HCT116 (cell line): ENCODE data around the gene HK2. TPM values are rescaled to one million over a fixed set of nuclear protein-coding genes. Genes with fewer than 3 reads are reported as not detected.

Source experiments
- ATAC-seq: fragments of 200-7000 bp; cut with Tn5 transposase; 2 replicates; pipeline ENCODE4 v1.9.1; 2020; ENCODE audit warnings: mild to moderate bottlenecking, moderate library complexity
- BruUV-seq: library from RNA; stranded (reverse); fragments of 400-500 nt; replicated peaks from 2 replicates; lab custom pipeline; 2021; lab: Mats Ljungman, UMichigan
- CTCF ChIA-PET: fragments of 300-600 bp; sonication (Branson Sonifier 250); formaldehyde crosslinking; loops from one replicate; lab custom pipeline; 2021; ENCODE audit warnings: antibody characterized with exemption; lab: Charles Lee
- POLR2A ChIA-PET: fragments of 300-600, 350-600 bp; sonication (Branson Sonifier 250); formaldehyde crosslinking; loops from one replicate; lab custom pipeline; 2021; ENCODE audit warnings: antibody characterized with exemption; lab: Charles Lee
- RAD21 ChIA-PET, 2 experiments: fragments of 300-600 bp; sonication (Branson Sonifier 250); formaldehyde crosslinking; loops; one replicate each; lab custom pipeline; 2023; ENCODE audit warnings: low total read pairs in 2 of 2; ENCODE audit not compliant: uncharacterized antibody in 2 of 2, unreplicated experiment in 2 of 2, low non-redundant PET in 1 of 2; lab: Charles Lee
- DNase-seq: peaks from one replicate; pipeline ENCODE4 v3.0.0-alpha.2; 2010; ENCODE audit warnings: low read depth, low spot score
- H2AFZ ChIP-seq: fragments of 200-600 bp; shearing (Covaris generic), sonication (generic); 2 replicates; pipeline ENCODE4 v1.6.1; 2017; ENCODE audit warnings: low read depth, mixed run types, mixed read lengths, antibody characterized with exemption, low read length; ENCODE audit not compliant: poor library complexity, severe bottlenecking
- H3K27ac ChIP-seq: 2 replicates; pipeline ENCODE4 v1.5.1; 2012; ENCODE audit warnings: low read depth, low read length
- H3K27me3 ChIP-seq: fragments of 200-600 bp; sonication (generic); 2 replicates; pipeline ENCODE4 v1.6.1; 2016; ENCODE audit warnings: mixed run types, low read length, mixed read lengths; ENCODE audit not compliant: insufficient read depth
- H3K36me3 ChIP-seq, 2 experiments: fragments of 200-500 bp in 1 of 2; fragments of 200-600 bp in 1 of 2; sonication (Bioruptor generic) in 1 of 2; sonication (generic) in 1 of 2; 2 replicates each; pipeline versions ENCODE4 v1.5.1 to v1.6.1; 2014 to 2016; ENCODE audit warnings: low read length in 2 of 2, inconsistent platforms in 1 of 2, mixed read lengths in 1 of 2, mixed run types in 1 of 2; ENCODE audit not compliant: insufficient read depth in 2 of 2, control insufficient read depth in 1 of 2
- H3K4me1 ChIP-seq, 2 experiments: fragments of 200-600 bp in 1 of 2; sonication (generic) in 1 of 2; 2 replicates each; pipeline versions ENCODE4 v1.5.1 to v1.6.1; 2012 to 2017; ENCODE audit warnings: low read length in 2 of 2, inconsistent platforms in 1 of 2, mild to moderate bottlenecking in 1 of 2, mixed read lengths in 1 of 2, mixed run types in 1 of 2, moderate library complexity in 1 of 2; ENCODE audit not compliant: insufficient read depth in 2 of 2, control insufficient read depth in 1 of 2
- H3K4me2 ChIP-seq: fragments of 200-600 bp; sonication (generic); 2 replicates; pipeline ENCODE4 v1.6.1; 2017; ENCODE audit warnings: mixed run types, low read length, mixed read lengths
- H3K4me3 ChIP-seq, 2 experiments: fragments of 200-600 bp in 1 of 2; sonication (generic) in 1 of 2; replicated peaks in 1 of 2; 2 replicates each; pipeline ENCODE4 v1.5.1; 2011 to 2016; ENCODE audit warnings: low read length in 2 of 2, control low read depth in 1 of 2, low read depth in 1 of 2, mild to moderate bottlenecking in 1 of 2, mixed read lengths in 1 of 2, mixed run types in 1 of 2
- H3K79me2 ChIP-seq: fragments of 200-600 bp; sonication (generic); 2 replicates; pipeline ENCODE4 v1.6.1; 2017; ENCODE audit warnings: mild to moderate bottlenecking, mixed run types, low read length, moderate library complexity, mixed read lengths; ENCODE audit not compliant: insufficient read depth
- H3K9ac ChIP-seq: fragments of 200-600 bp; sonication (generic); 2 replicates; pipeline ENCODE4 v1.6.1; 2016; ENCODE audit warnings: low read length, mixed read lengths
- H3K9me2 ChIP-seq: fragments of 200-600 bp; sonication (generic), shearing (Covaris generic); 2 replicates; pipeline ENCODE4 v1.6.1; 2017; ENCODE audit warnings: mixed run types, mild to moderate bottlenecking, moderate library complexity; ENCODE audit not compliant: insufficient read depth
- H3K9me3 ChIP-seq, 2 experiments: fragments of 200-500 bp in 1 of 2; fragments of 200-600 bp in 1 of 2; sonication (Bioruptor generic) in 1 of 2; sonication (generic) in 1 of 2; 2 replicates each; pipeline ENCODE4 v1.6.1; 2014 to 2017; ENCODE audit warnings: low read length in 2 of 2, mixed read lengths in 2 of 2, inconsistent platforms in 1 of 2, low read depth in 1 of 2, mild to moderate bottlenecking in 1 of 2, mixed run types in 1 of 2, moderate library complexity in 1 of 2; ENCODE audit not compliant: control insufficient read depth in 1 of 2, insufficient read depth in 1 of 2
- H4K20me1 ChIP-seq: fragments of 200-600 bp; sonication (generic), shearing (Covaris generic); 2 replicates; pipeline ENCODE4 v1.6.1; 2017; ENCODE audit warnings: mixed run types, mild to moderate bottlenecking, moderate library complexity; ENCODE audit not compliant: insufficient read depth
- ATF3 ChIP-seq: IDR thresholded peaks from 2 replicates; pipeline ENCODE4 v1.6.1; 2012
- CEBPB ChIP-seq: IDR thresholded peaks from 2 replicates; pipeline ENCODE4 v1.6.1; 2012; ENCODE audit warnings: low read depth
- EGR1 ChIP-seq: IDR thresholded peaks from 2 replicates; pipeline ENCODE4 v1.6.1; 2012; ENCODE audit warnings: low read depth
- FOSL1 ChIP-seq: IDR thresholded peaks from 2 replicates; pipeline ENCODE4 v1.6.1; 2012; ENCODE audit warnings: low read depth
- MAX ChIP-seq: IDR thresholded peaks from 2 replicates; pipeline ENCODE4 v1.6.1; 2012
- POLR2A ChIP-seq: IDR thresholded peaks from 2 replicates; pipeline ENCODE4 v1.7.0; 2011; ENCODE audit warnings: borderline replicate concordance; ENCODE audit not compliant: insufficient read depth, insufficient read length; ENCODE audit errors: extremely low read depth
- POLR2AphosphoS5 ChIP-seq: IDR thresholded peaks from 2 replicates; pipeline ENCODE4 v1.6.1; 2011; ENCODE audit warnings: mild to moderate bottlenecking, low read depth, low read length, moderate library complexity
- REST ChIP-seq: IDR thresholded peaks from 2 replicates; pipeline ENCODE4 v1.6.1; 2012; ENCODE audit warnings: low read depth
- SP1 ChIP-seq: IDR thresholded peaks from 2 replicates; pipeline ENCODE4 v1.6.1; 2012; ENCODE audit warnings: low read depth
- SRF ChIP-seq: IDR thresholded peaks from 2 replicates; pipeline ENCODE4 v1.6.1; 2012; ENCODE audit warnings: low read depth
- YY1 ChIP-seq: IDR thresholded peaks from 2 replicates; pipeline ENCODE4 v1.6.1; 2011; ENCODE audit warnings: low read length, low read depth, moderate library complexity, mild to moderate bottlenecking; ENCODE audit not compliant: insufficient replicate concordance; ENCODE audit errors: extremely low read depth
- intact Hi-C: fragments of 100-400 bp; cut with micrococcal nuclease; formaldehyde crosslinking; loops from 2 replicates; pipeline ENCODE4 v1.10.0; 2022
- total RNA-seq: library from RNA; stranded (reverse); gene quantifications from one replicate; pipeline ENCODE4 v1.2.1, GENCODE V29; 2021; ENCODE audit not compliant: unreplicated experiment

Gene HK2
- total RNA-seq, 1 experiment from 2014 or later: 42.5 TPM

GRCh38 chr2:74925361-74925786, 91.4 kb downstream of the HK2 start:
- no peak overlapping the region for H3K9ac ChIP-seq
- TF ChIP-seq YY1 (no peak), FOSL1 (no peak), SRF (no peak), MAX (no peak), SP1 (no peak), POLR2AphosphoS5 (no peak), ATF3 (no peak), CEBPB (no peak), REST (no peak), EGR1 (no peak), POLR2A (no peak)
- TF ChIP-seq, all 23 proteins: peak for 0
- BruUV-seq: no TSS peak
- ChIA-PET POLR2A (no interaction called here), CTCF (no interaction called here), RAD21 (no interaction called here)
- Histone ChIP-seq H3K4me3 (no peak overlapping the region), H3K4me2 (no peak overlapping the region), H3K27ac (no peak overlapping the region), H3K9me3 (no peaks in the 10 kb centered on the region), H3K9me2 (no peaks in the 10 kb centered on the region), H4K20me1 (no peaks in the 10 kb centered on the region), H3K79me2 (no peaks in the 10 kb centered on the region), H3K4me1 (no peaks in the 10 kb centered on the region), H3K27me3 (peaks cover 8% of the 10 kb centered on the region; the same call in 1 of the 2 replicates), H2AFZ (no peak overlapping the region), H3K36me3 (no peaks in the 10 kb centered on the region)
- intact Hi-C loops: no loop called here
- DNase-seq: no peak
- ATAC-seq: no peak
